Stimulated activated CD4-positive, alpha-beta T cell treated with anti-CD3 and anti-CD28 coated beads, Interleukin-4, amount 100 ng/mL, for 1 hour (primary cell): ENCODE data around the gene ARHGAP22.
"Not testable (repeated sequence)": the region's sequence is repeated elsewhere in the genome, so short reads cannot be mapped to it uniquely, and the experiment has no call there.

ENCODE experiments used
- DNase-seq: peaks from one replicate; pipeline ENCODE4 v3.0.0-alpha.2; 2020

ARHGAP22 gene

DNA sequence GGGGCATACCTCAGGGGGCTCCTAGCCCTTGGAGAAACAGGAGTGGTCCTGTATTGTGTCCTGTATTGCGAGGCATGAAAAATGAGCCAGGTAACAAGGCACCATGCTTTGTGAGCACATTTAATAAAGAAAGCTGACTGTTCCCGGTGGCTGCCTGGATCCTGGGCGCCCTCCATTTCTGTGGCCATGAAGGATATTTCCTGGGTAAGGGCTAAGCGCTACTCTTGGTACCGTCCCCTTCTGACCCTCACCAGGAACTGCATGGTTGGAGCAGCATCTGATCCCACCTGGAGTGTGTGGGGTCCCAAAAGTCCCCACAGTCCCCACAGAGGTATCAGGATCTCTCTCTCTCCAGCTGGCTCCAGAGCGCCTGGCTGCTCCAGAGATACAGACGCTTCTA, 158.9 kb downstream of the ARHGAP22 start:
- DNase-seq: no peak

DNA sequence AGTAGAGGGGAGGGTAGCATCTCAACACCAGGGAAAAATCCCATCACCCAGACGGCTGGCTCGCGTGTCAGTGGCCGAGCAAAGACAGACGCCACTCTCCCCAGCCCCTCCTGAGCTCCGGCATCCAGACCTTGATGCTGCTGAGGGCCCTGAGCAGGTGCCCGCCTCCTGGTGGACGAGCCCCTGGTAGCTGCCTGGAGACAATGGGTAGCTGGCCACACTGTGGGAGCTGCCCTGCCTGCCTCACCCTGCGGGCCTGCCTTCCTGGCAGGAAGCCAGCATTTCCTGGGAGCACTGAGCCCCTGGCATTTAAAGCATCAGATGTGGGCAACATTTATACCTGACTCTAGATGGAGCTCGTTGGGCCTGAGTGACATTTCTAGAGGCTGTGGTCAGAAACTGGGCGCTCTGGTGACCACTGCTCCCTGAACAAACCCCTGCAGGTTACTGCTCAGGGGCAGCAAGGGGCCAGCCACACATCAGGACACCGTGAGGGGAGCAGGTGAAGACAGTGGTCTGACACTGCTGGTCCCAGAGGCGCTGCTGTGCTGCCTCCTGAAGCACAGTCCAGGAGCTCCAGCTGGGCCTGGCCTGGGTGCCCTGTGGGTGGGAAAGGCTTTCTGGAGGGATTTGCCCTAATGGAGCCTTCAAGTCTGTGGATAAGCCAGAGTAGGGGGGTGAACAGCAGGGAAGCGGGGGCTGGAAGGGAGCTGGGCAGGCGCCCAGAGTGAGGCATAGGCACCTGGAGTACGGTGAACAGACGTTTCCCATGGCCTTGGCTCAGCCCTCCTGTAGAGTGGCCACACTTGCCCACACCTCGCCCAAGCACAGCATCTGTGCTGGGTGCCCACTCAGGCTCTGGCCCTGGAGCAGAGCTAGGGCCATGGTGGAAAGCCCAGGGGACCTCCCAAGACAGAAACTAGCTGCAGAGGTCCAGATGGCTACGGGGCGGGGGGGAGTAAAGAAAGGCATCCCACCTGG, 159.7 kb downstream of the ARHGAP22 start:
- DNase-seq: no peak

DNA sequence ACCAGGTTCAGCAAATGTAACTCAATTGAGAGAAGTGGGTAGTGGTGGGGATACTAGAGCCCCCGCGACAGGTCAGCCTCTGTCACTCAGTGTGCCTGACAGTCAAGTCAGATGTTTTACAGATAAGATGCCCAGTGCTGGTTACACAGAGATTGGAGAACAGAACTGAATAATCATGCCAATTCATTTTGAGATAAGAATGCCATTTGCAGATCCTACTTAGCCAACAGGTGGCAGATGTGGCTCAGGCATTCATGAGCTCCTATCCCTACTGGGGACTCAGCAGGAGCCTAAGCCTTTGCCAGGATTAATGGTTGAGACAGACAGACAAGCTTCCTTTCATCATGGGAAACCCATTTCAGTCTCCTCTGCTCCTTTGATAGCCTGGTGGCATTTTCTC, 160.6 kb downstream of the ARHGAP22 start:
- no peak for DNase-seq

DNA sequence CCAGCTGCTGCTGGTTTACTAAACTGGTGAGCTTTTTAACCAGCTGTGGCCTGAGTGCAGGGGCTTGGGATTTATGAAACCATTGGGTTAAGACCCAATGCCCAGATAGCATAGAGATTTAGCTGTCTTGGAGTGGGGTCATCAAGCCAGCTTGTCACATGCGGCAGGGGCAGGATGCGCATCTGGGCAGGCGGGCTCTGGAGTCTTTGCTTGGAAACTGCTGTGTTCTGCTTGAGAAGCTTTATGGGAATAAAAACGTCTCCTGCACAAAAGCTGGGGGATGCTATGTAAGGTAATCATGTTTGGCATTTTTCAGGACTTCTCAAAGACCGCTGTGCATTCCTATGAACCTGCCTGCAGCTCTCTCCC, 162.1 kb downstream of the ARHGAP22 start:
- no peak for DNase-seq

DNA sequence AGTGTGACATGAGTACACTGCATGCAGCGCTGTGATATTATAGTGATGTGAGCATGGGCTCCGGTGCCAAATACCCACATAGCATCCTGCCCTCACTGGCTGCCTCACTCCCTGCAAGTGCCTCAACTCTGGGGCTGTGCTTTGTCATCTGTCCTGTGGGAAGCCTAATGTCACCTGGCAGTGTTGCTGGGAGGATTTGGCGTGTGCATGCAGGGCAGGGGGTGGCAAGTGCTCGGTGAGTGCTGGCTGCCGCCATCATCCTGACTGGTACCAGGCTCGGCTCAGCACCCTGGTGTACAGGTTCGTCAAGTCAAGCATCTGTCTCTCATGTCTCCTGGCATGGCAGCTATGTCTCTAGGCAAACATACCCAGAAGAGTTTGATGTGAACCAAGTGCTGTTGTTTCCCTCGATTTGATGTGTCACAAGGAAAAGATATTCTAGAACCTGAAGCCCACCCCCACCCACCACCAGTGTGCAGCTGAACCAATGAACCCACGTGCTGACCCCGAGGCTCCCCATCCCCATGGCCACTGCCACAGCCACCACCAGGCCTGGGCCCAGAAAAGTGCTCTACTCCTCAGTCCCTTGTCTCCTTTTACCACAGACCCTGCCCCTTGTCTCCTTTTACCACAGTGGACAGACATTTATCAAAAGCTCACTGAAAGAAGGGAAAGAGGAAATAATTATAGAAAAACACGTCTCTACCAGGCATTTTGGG, 162.6 kb downstream of the ARHGAP22 start:
- no peak for DNase-seq

DNA sequence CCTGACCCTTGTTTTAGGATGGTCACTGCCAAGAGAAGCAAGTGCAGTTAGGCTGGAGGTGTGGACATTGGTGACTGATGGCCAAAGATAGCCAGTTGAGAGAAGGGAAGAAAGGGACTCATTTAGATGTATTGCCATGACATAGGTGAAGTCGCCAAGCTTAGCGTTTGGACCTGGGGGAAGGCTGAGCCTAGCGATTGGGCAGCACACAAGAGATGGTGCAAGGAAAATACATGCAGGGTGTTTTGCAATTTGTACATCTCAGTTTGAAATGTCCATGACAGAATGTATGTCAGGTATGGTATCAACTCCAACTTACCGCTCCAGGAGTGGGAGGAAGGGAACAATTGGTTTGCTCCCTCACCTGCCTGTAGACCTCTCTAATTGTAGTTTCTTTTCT, 164.1 kb downstream of the ARHGAP22 start:
- no peak for DNase-seq

DNA sequence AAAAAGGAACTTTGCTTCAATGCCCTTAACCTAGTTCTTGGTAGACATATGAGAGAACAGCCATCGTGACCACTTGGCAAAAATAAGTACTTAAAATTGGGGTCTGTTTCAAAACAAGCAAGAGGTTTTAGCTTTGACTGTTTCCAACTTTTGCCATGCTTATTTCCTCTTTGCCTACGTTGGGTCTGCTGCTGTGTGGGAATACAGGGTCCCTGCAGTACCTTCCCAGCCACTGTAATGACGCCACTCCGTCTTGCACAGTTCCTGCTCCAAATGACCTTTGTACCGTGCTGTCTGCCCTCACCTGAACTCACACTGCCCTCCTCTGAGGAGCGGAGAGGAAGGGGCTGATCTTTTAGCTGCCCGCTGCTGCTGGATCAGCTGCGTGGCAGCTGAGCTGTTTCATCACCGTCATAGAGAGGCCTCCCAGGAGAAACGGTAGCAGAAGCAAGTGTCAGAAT, 165.3 kb downstream of the ARHGAP22 start:
- no peak for DNase-seq

DNA sequence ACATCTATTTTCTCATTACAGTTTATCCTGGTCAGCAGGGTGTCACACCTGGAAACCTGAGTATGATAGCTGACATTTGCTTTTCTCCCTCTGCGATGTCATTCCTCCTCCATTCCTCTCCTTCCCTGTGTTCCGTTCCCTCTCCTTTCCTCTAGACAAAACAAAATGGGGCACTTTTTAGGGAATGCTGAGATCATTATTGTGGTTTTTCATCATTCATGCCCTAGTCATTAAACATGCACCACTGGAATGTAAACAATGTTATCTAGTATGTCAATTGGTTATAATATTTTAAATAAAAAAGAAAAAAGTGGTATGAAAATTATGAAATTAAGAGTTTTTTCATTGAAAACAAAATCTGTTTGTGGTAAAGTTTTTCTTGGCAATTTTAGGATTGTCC, 165.8 kb downstream of the ARHGAP22 start:
- DNase-seq: no peak

DNA sequence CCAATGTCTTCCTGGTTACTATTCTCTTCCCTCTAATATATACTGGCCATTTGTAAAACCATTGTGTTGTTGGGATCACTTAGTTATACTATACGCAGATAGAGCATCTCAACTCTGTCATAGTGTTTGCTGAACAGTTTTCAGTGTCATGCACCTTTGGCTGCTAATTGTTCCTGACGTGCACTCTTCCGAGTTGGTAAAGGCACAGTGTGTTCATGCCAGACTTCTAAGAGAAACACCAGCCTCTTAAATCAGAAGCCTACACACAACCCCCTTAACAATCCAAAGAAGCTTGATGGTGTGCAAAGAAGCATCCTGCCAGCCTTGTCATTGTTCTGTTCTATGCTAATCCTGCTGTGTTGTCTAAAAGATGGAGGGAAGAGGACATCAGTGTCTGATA, 167.3 kb downstream of the ARHGAP22 start:
- no peak for DNase-seq

DNA sequence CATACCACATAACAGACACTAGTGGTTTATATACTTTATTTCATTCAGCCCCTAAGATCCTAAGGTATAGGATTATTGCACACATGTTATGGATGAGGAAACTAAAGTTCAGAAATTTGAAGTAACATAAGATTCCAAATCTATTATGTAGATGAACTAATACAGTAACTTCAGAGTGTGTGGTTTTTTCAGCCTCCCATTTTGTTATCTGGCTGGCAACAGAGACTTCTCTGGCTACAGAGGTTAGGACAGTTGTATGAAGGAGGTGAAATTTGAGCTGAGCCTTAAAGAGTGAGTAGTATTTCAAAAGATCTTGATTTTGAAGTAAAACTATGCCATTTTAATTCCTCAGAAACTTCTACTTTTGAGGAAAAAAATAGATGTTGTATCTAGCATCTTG, 173.0 kb downstream of the ARHGAP22 start:
- DNase-seq: no peak

DNA sequence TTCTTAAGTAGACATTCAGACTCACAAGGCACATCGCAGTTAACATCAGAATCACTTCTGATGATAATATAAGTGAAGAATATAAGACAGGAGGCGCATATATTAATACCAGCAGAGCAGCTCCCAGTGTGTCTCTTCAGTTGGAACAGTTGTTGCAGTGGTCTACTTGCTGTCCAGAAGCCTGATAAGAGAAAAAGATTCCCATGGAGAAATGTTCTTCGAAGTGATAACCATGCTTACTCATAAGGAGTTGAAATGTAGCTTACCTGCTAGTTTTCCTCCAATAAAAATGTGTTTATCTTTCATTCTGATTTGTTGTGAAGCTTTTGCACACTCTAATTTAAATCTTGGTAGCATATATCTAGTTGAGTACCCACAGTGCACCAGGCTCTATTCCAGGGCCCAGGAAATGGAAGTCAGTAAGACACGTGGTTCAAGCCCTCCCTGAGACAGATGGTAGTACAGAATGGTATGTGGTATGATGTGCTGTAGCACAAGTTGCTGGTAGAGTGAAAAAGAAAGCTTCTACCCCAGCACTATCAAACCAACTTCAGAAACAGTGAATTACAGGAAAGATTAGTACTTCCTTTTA, 174.4 kb downstream of the ARHGAP22 start:
- no peak for DNase-seq

DNA sequence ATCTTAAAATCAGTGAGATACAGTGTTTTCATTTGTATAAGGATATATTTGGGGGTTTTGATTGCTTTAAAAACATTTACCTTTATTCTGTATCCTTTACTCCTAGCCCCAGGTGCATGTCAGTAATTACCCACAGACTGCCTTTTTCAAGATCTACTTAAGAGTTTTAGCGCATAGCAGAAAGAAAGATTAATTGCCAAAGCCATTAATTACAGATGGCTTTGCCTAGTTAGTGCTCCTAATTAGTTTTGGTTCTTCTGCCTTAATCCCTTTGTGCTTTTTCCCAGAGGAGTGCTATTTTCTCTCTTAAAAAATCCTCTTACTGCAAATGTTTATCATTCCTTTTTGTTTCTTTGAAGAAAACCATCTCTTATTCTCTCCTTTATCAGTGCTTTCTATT, 175.6 kb downstream of the ARHGAP22 start:
- no peak for DNase-seq

DNA sequence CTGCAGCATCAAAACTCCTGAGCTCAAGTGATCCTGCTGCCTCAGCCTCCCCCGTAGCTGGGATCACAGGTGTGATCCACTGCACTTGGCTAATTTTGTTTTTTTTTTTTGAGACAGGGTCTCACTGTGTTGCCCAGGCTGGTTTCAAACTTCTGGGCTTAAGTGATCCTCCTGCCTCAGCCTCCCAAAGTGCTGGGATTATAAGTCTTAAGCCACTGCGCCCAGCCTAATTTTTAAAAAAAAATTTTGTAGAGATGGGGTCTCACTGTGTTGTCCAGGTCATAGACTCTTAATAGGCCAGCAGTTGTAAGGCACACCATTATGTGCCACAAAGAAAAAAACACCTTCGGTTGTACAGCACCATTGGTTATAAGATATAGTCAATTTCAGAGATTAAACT, 176.0 kb downstream of the ARHGAP22 start:
- DNase-seq: no peak

DNA sequence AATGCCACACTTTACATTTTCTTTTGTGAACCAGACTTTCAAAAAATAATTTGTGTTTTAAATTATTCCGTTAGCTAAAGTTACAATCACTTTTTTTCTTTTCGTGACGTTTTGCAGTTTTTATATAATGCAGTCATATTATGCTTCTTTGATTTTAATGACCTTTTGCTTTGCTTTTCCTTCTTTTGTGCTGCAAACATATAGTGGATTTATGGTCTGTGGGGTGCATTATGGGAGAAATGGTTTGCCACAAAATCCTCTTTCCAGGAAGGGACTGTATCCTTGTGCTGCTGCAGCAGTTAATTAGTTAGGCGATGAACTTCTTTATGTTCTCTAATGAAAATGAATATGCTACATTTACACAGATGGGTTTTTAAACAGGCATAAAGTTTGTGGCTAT, 181.0 kb downstream of the ARHGAP22 start:
- no peak for DNase-seq

DNA sequence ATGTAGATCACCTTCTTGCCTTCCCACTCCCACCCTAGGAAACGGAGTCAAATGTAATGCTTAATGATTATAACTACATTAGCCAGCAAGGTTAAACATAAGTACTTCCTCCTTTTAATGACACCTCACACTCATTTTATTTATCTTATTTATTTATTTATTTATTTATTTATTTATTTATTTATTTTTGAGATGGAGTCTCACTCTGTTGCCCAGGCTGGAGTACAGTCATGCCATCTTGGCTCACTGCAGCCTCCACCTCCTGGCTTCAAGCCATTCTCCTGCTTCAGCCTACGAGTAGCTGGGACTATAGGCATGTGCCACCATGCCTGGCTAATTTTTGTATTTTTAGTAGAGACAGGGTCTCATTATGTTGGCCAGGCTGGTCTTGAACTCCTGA, 183.0 kb downstream of the ARHGAP22 start:
- not testable (repeated sequence) for DNase-seq

DNA sequence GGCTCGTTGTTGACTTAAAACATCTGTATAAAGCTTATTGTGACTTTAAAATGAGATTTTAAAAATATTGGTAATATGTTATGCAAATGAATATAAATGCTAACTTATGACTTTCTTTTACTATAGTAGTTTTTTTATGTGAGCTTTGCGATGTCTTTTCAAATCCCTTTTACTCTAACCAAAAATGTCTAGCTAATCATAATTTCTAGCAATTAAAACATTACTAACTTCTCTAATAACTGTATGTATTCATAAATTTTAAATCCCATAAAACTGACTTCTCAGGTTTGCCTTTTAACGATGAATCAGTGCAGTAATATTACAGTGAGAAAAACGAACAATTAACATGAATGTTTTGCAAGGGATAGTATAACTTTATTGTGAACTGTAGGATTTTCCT, 185.2 kb downstream of the ARHGAP22 start:
- DNase-seq: no peak

DNA sequence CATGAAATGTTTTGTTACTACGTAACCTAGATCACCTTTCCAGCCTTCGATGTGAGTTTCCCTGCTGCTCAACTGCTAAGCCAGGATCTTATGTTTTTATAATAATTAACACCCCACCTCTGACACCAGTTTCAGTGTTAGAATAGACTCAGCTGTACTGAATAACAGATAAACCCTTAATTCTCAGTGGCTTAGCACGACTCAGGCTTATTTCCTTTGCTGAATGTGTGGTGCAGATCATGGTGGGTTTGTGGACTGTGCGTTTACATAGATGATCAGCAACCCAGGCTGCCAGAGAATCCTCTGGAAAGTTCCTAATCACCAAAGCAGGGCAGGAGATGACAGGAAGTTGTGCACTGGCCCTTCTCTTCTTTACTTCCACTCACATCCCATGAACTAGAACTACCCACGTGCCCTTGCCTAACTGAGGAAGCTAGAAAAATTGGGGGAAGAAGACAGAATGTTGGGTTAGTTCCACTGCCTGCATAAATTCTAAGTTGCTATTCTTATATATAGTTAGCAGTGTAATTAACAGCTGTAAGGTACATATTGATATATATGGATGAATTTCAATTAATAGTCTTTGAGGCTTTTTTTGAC, 186.6 kb downstream of the ARHGAP22 start:
- DNase-seq: no peak

DNA sequence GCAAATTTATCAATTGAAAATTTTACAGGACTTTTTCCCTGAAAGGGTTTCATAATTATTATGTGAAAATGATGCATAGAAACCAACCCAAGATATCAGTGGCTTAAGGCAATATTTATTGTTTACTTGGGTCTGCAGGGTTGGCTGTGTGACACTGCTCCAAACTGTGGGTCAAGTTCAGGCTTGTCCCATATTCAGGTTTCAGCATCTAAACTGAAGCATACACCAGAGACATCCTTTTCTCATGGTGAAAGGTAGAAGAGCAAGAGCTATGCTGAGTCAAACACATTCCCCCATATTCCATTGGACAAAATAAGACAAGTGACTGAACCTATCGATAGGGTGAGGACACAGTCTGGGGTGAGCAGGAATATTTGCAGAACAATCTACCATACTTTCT, 187.5 kb downstream of the ARHGAP22 start:
- no peak for DNase-seq

DNA sequence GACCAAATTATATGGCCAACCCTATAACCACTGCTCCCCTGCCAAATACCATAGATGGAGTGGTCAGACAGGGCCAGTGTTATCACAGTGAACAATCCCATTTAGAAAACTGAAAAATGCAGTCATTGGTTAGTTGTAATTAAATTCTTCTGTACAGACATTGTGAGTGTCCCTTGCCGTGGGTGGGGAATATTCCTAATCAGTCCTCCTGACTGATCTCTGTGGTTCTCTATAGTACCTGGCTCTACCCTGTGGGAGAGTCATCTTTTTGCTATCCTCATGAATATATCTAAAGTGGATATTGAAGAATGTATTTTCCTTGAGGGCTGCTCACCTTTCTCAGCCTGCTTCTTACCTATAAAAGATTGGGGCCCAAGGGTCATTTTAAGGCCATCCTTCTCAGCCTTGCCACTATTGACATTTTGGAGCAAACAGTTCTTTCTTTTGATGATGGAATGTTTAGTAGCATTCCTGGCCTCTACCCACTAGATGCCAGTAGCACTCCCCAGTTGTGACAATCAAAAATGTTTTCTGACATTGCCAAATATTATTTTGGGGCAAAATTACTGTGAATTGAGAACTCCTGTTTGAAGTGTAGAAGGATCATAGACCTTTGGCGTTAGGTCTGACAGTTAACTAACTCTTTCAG, 188.2 kb downstream of the ARHGAP22 start:
- DNase-seq: no peak

DNA sequence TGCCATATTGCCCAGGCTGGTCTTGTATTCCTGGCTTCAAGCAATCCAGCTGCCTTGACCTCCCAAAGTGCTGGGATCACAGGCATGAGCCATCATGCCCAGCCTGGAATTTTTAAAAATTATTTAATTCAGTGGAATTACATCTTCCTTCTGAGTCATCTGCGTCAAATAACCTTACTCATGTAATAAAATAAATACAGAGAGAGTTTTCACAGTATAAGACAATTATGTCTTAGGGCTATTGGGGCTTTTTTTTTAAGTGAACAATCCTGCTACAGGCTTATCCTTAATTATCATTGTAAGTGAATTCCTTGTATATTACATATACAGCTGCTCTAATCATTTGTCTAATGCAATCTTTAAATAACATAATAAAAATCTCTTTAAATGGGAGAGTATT, 190.1 kb downstream of the ARHGAP22 start:
- no peak for DNase-seq

DNA sequence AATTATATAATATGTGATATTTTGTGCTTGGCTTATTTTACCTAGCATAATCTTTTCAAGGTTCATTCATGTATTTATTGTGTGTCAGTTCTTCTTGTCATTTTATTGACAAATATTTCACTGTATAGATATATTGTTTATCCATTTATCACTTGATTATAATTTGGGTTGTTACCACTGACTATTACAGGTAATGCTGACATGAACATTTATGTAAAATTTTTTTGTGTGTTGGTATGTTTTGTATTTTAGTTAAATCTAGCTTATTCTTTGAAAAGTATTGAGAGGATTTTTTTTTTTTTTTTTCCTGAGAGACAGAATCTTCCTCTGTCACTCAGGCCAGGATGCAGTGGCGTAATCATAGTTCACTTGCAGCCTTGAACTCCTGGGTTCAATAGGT, 190.7 kb downstream of the ARHGAP22 start:
- no peak for DNase-seq

DNA sequence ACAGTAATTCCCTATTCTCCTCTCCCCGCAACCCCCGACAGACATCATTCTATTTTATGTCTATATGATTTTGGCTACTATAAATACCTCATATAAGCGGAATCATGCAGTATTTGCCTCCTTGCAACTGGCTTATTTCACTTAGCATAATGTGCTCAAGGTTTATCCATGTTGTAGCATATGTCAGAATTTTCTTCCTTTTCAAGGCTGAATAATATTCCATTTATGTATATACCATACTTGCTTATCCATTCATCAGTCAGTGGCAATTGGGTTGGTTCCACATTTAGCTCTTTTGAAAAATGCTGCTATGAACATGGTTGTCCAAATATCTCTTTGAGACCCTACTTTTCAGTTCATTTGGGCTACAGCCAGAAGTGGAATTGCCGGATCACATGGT, 191.9 kb downstream of the ARHGAP22 start:
- no peak for DNase-seq

DNA sequence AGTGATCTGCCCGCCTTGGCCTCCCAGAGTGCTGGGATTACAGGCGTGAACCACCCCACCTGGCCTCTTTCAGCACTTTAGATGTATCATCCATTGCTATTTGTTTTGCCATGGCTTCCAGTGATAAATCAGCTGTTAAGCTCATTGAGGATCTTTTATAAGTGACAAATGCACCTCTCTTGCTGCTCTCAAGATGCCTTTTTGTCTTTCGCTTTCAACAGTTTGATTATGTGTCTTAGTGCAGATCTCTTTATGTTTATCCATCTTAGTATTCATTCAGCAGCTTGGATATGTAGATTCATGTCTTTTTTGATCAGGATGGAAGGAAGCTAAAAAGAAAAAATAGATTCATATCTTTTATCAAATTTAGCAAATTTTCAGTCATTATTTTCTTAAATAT, 192.8 kb downstream of the ARHGAP22 start:
- no peak for DNase-seq
